Neural progenitor cell (in vitro differentiated cells): Measurements from ENCODE around the gene DTNB. TPM values are rescaled to one million over a fixed set of nuclear protein-coding genes. Genes with fewer than 3 reads are reported as not detected.

ENCODE experiments used
- DNase-seq: peaks from one replicate; pipeline ENCODE4 v3.0.0-alpha.2; 2016; ENCODE audit warnings: low spot score
- H2AFZ ChIP-seq: fragments of 200-600 bp; sonication (generic); replicated peaks from 2 replicates; pipeline ENCODE4 v1.6.1; 2016; ENCODE audit warnings: antibody characterized with exemption
- H3F3A ChIP-seq: fragments of 200-600 bp; sonication (generic); 2 replicates; pipeline ENCODE4 v1.6.1; 2016; ENCODE audit warnings: antibody characterized with exemption, low read depth
- H3K27ac ChIP-seq: fragments of 200-600 bp; sonication (generic); 2 replicates; pipeline ENCODE4 v1.5.1; 2016; ENCODE audit warnings: mild to moderate bottlenecking
- H3K27me3 ChIP-seq: fragments of 200-600 bp; sonication (generic); 2 replicates; pipeline ENCODE4 v1.6.1; 2016; ENCODE audit warnings: mild to moderate bottlenecking, moderate library complexity
- H3K36me3 ChIP-seq: fragments of 200-600 bp; sonication (generic); 2 replicates; pipeline ENCODE4 v1.5.1; 2016
- H3K4me1 ChIP-seq: fragments of 200-600 bp; sonication (generic); 2 replicates; pipeline ENCODE4 v1.6.1; 2016; ENCODE audit warnings: mixed run types
- H3K4me2 ChIP-seq: fragments of 200-600 bp; sonication (generic); 2 replicates; pipeline ENCODE4 v1.6.1; 2016
- H3K4me3 ChIP-seq: fragments of 200-600 bp; sonication (generic); 2 replicates; pipeline ENCODE4 v1.5.1; 2016
- H3K79me2 ChIP-seq: fragments of 200-600 bp; sonication (generic); 2 replicates; pipeline ENCODE4 v1.6.1; 2016; ENCODE audit warnings: low read depth
- H3K9ac ChIP-seq: fragments of 200-600 bp; sonication (generic); 2 replicates; pipeline ENCODE4 v1.6.1; 2016
- H3K9me3 ChIP-seq: fragments of 200-600 bp; sonication (generic); 2 replicates; pipeline ENCODE4 v1.5.1; 2016; ENCODE audit warnings: low read depth
- H4K20me1 ChIP-seq: fragments of 200-600 bp; sonication (generic); 2 replicates; pipeline ENCODE4 v1.6.1; 2016; ENCODE audit warnings: low read depth
- H3K27ac Mint-ChIP-seq: 3 replicates; pipeline ENCODE4 v1.8.0; 2021; ENCODE audit warnings: mixed read lengths
- H3K27me3 Mint-ChIP-seq: 2 replicates; pipeline ENCODE4 v1.8.0; 2022; ENCODE audit warnings: low read depth, mild to moderate bottlenecking, inconsistent platforms, moderate library complexity, mixed read lengths; ENCODE audit not compliant: insufficient read depth
- H3K36me3 Mint-ChIP-seq: 3 replicates; pipeline ENCODE4 v1.8.0; 2021; ENCODE audit warnings: mixed read lengths
- H3K4me1 Mint-ChIP-seq: 3 replicates; pipeline ENCODE4 v1.8.0; 2021; ENCODE audit warnings: mixed read lengths
- H3K4me3 Mint-ChIP-seq: 3 replicates; pipeline ENCODE4 v1.8.0; 2021; ENCODE audit warnings: mild to moderate bottlenecking, moderate library complexity, mixed read lengths
- H3K9me3 Mint-ChIP-seq: 3 replicates; pipeline ENCODE4 v1.8.0; 2020; ENCODE audit warnings: mixed read lengths
- CTCF ChIP-seq: fragments of 200-600 bp; sonication (generic); IDR thresholded peaks from 2 replicates; pipeline ENCODE4 v1.5.1; 2017; ENCODE audit warnings: antibody characterized with exemption, mild to moderate bottlenecking
- EZH2 ChIP-seq: fragments of 200-600 bp; sonication (generic); IDR thresholded peaks from 2 replicates; pipeline ENCODE4 v1.6.1; 2017; ENCODE audit warnings: antibody characterized with exemption, mild to moderate bottlenecking, moderate library complexity
- EZH2phosphoT487 ChIP-seq: fragments of 200-600 bp; sonication (generic); IDR thresholded peaks from 2 replicates; pipeline ENCODE4 v1.6.1; 2017; ENCODE audit warnings: antibody characterized with exemption
- total RNA-seq: library from RNA; depleted of rRNA; stranded (reverse); fragments of >200 nt; gene quantifications from 2 replicates; pipeline ENCODE4 v1.2.3, GENCODE V29; 2015; ENCODE audit warnings: low replicate concordance

DTNB gene
- total RNA-seq, 1 donor from 2014 or later, result 27.1 TPM

- peaks cover 3% of the 10 kb centered on the region for H3K36me3 ChIP-seq
- H3K27ac ChIP-seq, result no peak overlapping the region
- H3K9ac ChIP-seq, result no peak overlapping the region
- no peaks in the 10 kb centered on the region for H3K27me3 ChIP-seq
- H4K20me1 ChIP-seq, result no peaks in the 10 kb centered on the region
- no peaks in the 10 kb centered on the region for H3K79me2 ChIP-seq
- H3K4me1 Mint-ChIP-seq, result no peaks in the 10 kb centered on the region
- no peaks in the 10 kb centered on the region for H3K4me1 ChIP-seq
- DNase-seq, result no peak
- H3K9me3 Mint-ChIP-seq, result no peaks in the 10 kb centered on the region
- TF ChIP-seq EZH2phosphoT487 (no peak), CTCF (no peak), EZH2 (no peak)
- H3K4me3 Mint-ChIP-seq, result no peak overlapping the region
- H3K4me3 ChIP-seq, result no peak overlapping the region
- peaks cover 3% of the 10 kb centered on the region for H3K36me3 Mint-ChIP-seq
- H3K9me3 ChIP-seq, result no peaks in the 10 kb centered on the region
- no peak overlapping the region for H3K27ac Mint-ChIP-seq
- H3K4me2 ChIP-seq, result no peak overlapping the region
- H3K27me3 Mint-ChIP-seq, result no peaks in the 10 kb centered on the region
- H3F3A ChIP-seq, result no peaks in the 10 kb centered on the region
- H2AFZ ChIP-seq, result no peak overlapping the region
Observed at GRCh38 chr2:25481381-25482300, 191.7 kb downstream of the DTNB start.

GRCh38 chr2:25480561-25480960 is 192.8 kb downstream of the DTNB start:
- Histone ChIP-seq H3K79me2 (no peaks in the 10 kb centered on the region), H3K27me3 (no peaks in the 10 kb centered on the region), H3K9me3 (no peaks in the 10 kb centered on the region), H2AFZ (no peak overlapping the region), H3K9ac (no peak overlapping the region), H3K36me3 (peaks cover 3% of the 10 kb centered on the region), H3K4me2 (no peak overlapping the region), H3K4me3 (no peak overlapping the region), H3K27ac (no peak overlapping the region), H4K20me1 (no peaks in the 10 kb centered on the region), H3K4me1 (no peaks in the 10 kb centered on the region), H3F3A (no peaks in the 10 kb centered on the region)
- no peak for DNase-seq
- TF ChIP-seq CTCF (no peak), EZH2phosphoT487 (no peak), EZH2 (no peak)
- Mint-ChIP-seq H3K27me3 (no peaks in the 10 kb centered on the region), H3K4me3 (no peak overlapping the region), H3K27ac (no peak overlapping the region), H3K9me3 (peaks cover 4% of the 10 kb centered on the region), H3K4me1 (no peaks in the 10 kb centered on the region), H3K36me3 (peaks cover 7% of the 10 kb centered on the region)

- H4K20me1 ChIP-seq, result no peaks in the 10 kb centered on the region
- Mint-ChIP-seq H3K4me3 (no peak overlapping the region), H3K27me3 (no peaks in the 10 kb centered on the region), H3K27ac (no peak overlapping the region), H3K36me3 (peaks cover 13% of the 10 kb centered on the region), H3K9me3 (peaks cover 10% of the 10 kb centered on the region), H3K4me1 (no peaks in the 10 kb centered on the region)
- peaks cover 3% of the 10 kb centered on the region for H3K36me3 ChIP-seq
- no peaks in the 10 kb centered on the region for H3K79me2 ChIP-seq
- H2AFZ ChIP-seq, result no peak overlapping the region
- no peak overlapping the region for H3K4me2 ChIP-seq
- no peak overlapping the region for H3K4me3 ChIP-seq
- DNase-seq, result no peak
- TF ChIP-seq EZH2 (no peak), EZH2phosphoT487 (no peak), CTCF (no peak)
- H3F3A ChIP-seq, result no peaks in the 10 kb centered on the region
- H3K4me1 ChIP-seq, result no peaks in the 10 kb centered on the region
- H3K9ac ChIP-seq, result no peak overlapping the region
- no peaks in the 10 kb centered on the region for H3K27me3 ChIP-seq
- no peaks in the 10 kb centered on the region for H3K9me3 ChIP-seq
- H3K27ac ChIP-seq, result no peak overlapping the region
Observed at GRCh38 chr2:25479761-25480160, 193.6 kb downstream of the DTNB start.
